Measurements from ENCODE around the gene WDR53. TPM values are rescaled to one million over a fixed set of nuclear protein-coding genes. Genes with fewer than 3 reads are reported as not detected.
"Not testable (repeated sequence)": the region's sequence is repeated elsewhere in the genome, so short reads cannot be mapped to it uniquely, and the experiment has no call there.

The WDR53 gene
- total RNA-seq, 2 donors from 2014 or later: 19.7 to 23.0 TPM

DNA sequence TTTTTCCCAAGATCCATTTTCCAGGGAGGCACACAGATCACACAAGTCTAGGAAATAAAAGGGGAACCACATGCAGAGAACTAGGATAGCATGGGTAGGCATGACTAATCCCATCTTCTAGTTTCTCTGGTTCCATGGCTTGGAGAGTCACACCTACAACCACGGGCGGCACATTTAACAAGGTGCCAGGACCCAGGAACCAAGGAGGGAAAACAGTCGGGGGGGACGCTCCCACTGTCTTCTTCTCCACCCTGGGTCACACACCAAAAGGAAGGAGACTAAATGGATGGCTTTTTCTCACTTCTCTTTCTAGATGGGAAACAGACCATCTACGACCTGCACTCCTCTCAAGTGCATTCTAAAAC lies 48.7 kb downstream of the WDR53 start:
- Mint-ChIP-seq H3K36me3 (peaks cover 32% of the 10 kb centered on the region), H3K27me3 (peaks cover 2 to 16% of the 10 kb centered on the region in 2 donors), H3K4me1 (ENCODE audit: low read depth in 2 of 2) (no peaks in the 10 kb centered on the region), H3K9me3 (peaks cover 15% of the 10 kb centered on the region), H3K27ac (no peak overlapping the region), H3K4me3 (no peak overlapping the region)
- ATAC-seq (no peak), DNase-seq (ENCODE audit: low spot score) (no peak)

- Mint-ChIP-seq H3K27ac (no peak overlapping the region), H3K27me3 (peaks cover 2 to 20% of the 10 kb centered on the region in 2 donors), H3K4me1 (ENCODE audit: low read depth in 2 of 2) (no peaks in the 10 kb centered on the region), H3K9me3 (peaks cover 15% of the 10 kb centered on the region), H3K36me3 (peaks cover 32% of the 10 kb centered on the region), H3K4me3 (no peak overlapping the region)
- DNase-seq (ENCODE audit: low spot score) (peak; percentile 76), ATAC-seq (peak in 1 of 2 donors; percentile 71)
Measured at GRCh38 chr3:196518966-196519717, 49.2 kb downstream of the WDR53 start.

- no peaks in the 10 kb centered on the region for H3K4me1 Mint-ChIP-seq (ENCODE audit: low read depth in 2 of 2)
- no peak overlapping the region for H3K4me3 Mint-ChIP-seq
- H3K9me3 Mint-ChIP-seq: peaks cover 15% of the 10 kb centered on the region
- no peak for DNase-seq (ENCODE audit: low spot score)
- H3K27ac Mint-ChIP-seq: no peak overlapping the region
- no peak for ATAC-seq
- H3K27me3 Mint-ChIP-seq: peaks cover 5 to 26% of the 10 kb centered on the region in 2 donors
- peaks cover 36% of the 10 kb centered on the region for H3K36me3 Mint-ChIP-seq
Measured at GRCh38 chr3:196517919-196518318, 50.4 kb downstream of the WDR53 start.

GRCh38 chr3:196517162-196517800 lies 51.1 kb downstream of the WDR53 start:
- Mint-ChIP-seq H3K27me3 (peaks cover 5 to 26% of the 10 kb centered on the region in 2 donors), H3K27ac (no peak overlapping the region), H3K4me1 (ENCODE audit: low read depth in 2 of 2) (no peaks in the 10 kb centered on the region), H3K4me3 (no peak overlapping the region), H3K36me3 (peaks cover 36% of the 10 kb centered on the region), H3K9me3 (peaks cover 15% of the 10 kb centered on the region)
- DNase-seq (ENCODE audit: low spot score) (no peak), ATAC-seq (no peak)

GRCh38 chr3:196514913-196515621 lies 53.3 kb downstream of the WDR53 start, which contains the start of gene SMCO1:
Gene SMCO1 (minus strand): TSS chr3:196515346. CDS start chr3:196515209, 137 bp downstream.
- no peak within 1 kb of the TSS for H3K27ac Mint-ChIP-seq
- ATAC-seq (no peak), DNase-seq (ENCODE audit: low spot score) (no peak)
- peaks cover 22% of the 10 kb centered on the region for H3K36me3 Mint-ChIP-seq
- H3K4me3 Mint-ChIP-seq: no peak within 1 kb of the TSS
- H3K4me1 Mint-ChIP-seq (ENCODE audit: low read depth in 2 of 2): peaks cover 0 to 4% of the 10 kb centered on the region in 2 donors
- H3K9me3 Mint-ChIP-seq: peaks cover under 1% of the 10 kb centered on the region
- peaks cover 14 to 26% of the 10 kb centered on the region in 2 donors for H3K27me3 Mint-ChIP-seq

GRCh38 chr3:196514350-196514716 lies 54.0 kb downstream of the WDR53 start:
- Mint-ChIP-seq H3K36me3 (peaks cover 15% of the 10 kb centered on the region), H3K4me3 (no peak overlapping the region)
- no peak for DNase-seq (ENCODE audit: low spot score)

GRCh38 chr3:196513697-196514349 lies 54.5 kb downstream of the WDR53 start:
- Mint-ChIP-seq H3K9me3 (no peaks in the 10 kb centered on the region), H3K36me3 (peaks cover 10% of the 10 kb centered on the region), H3K4me1 (ENCODE audit: low read depth in 2 of 2) (peaks cover 0 to 4% of the 10 kb centered on the region in 2 donors), H3K27me3 (peaks cover 14 to 26% of the 10 kb centered on the region in 2 donors), H3K27ac (no peak overlapping the region), H3K4me3 (no peak overlapping the region)
- DNase-seq (ENCODE audit: low spot score) (no peak), ATAC-seq (no peak)

More at GRCh38 chr3:196514350-196514716, 54.0 kb downstream of the WDR53 start:
- ATAC-seq: no peak
- H3K9me3 Mint-ChIP-seq: no peaks in the 10 kb centered on the region
- H3K27ac Mint-ChIP-seq: no peak overlapping the region
- H3K27me3 Mint-ChIP-seq: peaks cover 14 to 26% of the 10 kb centered on the region in 2 donors
- peaks cover 0 to 4% of the 10 kb centered on the region in 2 donors for H3K4me1 Mint-ChIP-seq (ENCODE audit: low read depth in 2 of 2)

DNA sequence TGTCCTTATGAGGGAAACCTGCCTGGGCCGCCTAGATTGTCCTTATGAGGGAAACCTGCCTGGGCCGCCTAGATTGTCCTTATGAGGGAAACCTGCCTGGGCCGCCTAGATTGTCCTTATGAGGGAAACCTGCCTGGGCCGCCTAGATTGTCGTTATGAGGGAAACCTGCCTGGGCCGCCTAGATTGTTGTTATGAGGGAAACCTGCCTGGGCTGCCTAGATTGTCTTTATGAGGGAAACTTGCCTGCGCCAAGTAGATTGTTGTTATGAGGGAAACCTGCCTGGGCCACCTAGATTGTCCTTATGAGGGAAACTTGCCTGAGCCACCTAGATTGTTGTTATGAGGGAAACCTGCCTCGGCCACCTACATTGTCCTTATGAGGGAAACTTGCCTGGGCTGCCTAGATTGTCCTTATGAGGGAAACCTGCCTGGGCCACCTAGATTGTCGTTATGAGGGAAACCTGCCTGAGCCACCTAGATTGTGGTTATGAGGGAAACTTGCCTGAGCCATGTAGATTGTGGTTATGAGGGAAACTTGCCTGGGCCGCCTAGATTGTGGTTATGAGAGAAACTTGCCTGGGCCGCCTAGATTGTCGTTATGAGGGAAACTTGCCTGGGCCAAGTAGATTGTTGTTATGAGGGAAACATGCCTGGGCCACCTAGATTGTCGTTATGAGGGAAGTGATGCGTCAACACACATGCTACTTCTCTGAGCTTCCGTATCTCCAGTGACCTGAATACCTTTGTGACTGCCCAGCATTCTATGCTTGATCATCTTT lies 56.5 kb downstream of the WDR53 start:
- ATAC-seq; H3K4me3 Mint-ChIP-seq; H3K36me3 Mint-ChIP-seq; H3K9me3 Mint-ChIP-seq; H3K4me1 Mint-ChIP-seq (ENCODE audit: low read depth in 2 of 2); H3K27ac Mint-ChIP-seq; DNase-seq (ENCODE audit: low spot score): not testable (repeated sequence)
- peaks cover 14 to 26% of the 10 kb centered on the region in 2 donors for H3K27me3 Mint-ChIP-seq

GRCh38 chr3:196511108-196511507 lies 57.2 kb downstream of the WDR53 start:
- peaks cover 14 to 21% of the 10 kb centered on the region in 2 donors for H3K27me3 Mint-ChIP-seq
- not testable (repeated sequence) for DNase-seq (ENCODE audit: low spot score); H3K9me3 Mint-ChIP-seq; H3K4me3 Mint-ChIP-seq; H3K4me1 Mint-ChIP-seq (ENCODE audit: low read depth in 2 of 2); ATAC-seq; H3K27ac Mint-ChIP-seq; H3K36me3 Mint-ChIP-seq

- ATAC-seq: no peak
Measured at GRCh38 chr3:196506687-196507086, 61.7 kb downstream of the WDR53 start.

DNA sequence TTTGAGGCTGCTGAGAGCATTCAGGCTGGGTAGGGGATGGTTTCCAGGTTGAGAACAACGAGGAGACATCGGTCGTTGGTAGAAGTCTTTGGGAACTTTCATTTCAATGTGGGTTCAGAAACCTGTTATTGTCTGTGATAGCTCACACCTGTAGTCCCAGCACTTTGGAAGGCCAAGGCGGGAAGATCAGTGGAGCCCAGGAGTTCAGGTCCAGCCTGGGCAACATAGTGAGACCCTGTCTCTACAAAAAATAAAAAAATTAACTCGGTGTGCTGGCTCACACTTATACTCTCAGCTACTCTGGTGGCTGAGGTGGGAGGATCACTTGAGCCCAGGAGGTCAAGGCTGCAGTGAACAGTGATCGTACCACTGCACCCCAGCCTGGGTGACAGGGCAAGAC lies 63.8 kb downstream of the WDR53 start:
- Mint-ChIP-seq H3K9me3 (peaks cover 4% of the 10 kb centered on the region), H3K27me3 (no peaks in the 10 kb centered on the region), H3K4me1 (ENCODE audit: low read depth in 2 of 2) (peaks cover 28 to 30% of the 10 kb centered on the region in 2 donors), H3K4me3 (peak overlapping the region; percentile 100), H3K27ac (no peak overlapping the region), H3K36me3 (peaks cover 15% of the 10 kb centered on the region)
- ATAC-seq (no peak), DNase-seq (ENCODE audit: low spot score) (no peak)

More at GRCh38 chr3:196506687-196507086, 61.7 kb downstream of the WDR53 start:
- DNase-seq (ENCODE audit: low spot score): no peak
- H3K27ac Mint-ChIP-seq: no peak overlapping the region
- H3K9me3 Mint-ChIP-seq: peaks cover 4% of the 10 kb centered on the region
- no peak overlapping the region for H3K4me3 Mint-ChIP-seq
- peaks cover 9 to 14% of the 10 kb centered on the region in 2 donors for H3K4me1 Mint-ChIP-seq (ENCODE audit: low read depth in 2 of 2)
- H3K36me3 Mint-ChIP-seq: no peaks in the 10 kb centered on the region
- peaks cover 0 to 5% of the 10 kb centered on the region in 2 donors for H3K27me3 Mint-ChIP-seq
